Measurements from ENCODE around the gene EPHB1.

The EPHB1 gene

DNA sequence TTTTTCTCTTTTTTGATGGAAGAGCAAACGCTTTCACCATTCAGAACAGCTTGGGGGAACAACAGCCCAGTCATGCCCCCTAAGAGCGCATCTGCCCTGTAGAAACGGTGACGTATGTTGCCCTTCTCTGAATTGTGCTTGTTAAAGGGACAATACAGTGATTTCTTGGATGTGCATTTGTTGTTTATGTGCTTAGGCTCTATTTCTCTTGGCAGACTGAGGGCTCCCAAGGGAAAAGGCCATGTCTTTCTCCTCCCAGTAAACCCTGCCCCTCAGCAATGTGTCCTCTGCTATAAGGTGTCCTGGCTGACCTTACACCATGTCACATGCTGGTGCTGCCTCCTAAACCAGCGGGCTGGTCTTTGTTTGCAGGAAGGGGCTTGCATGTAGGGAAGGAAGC, 346.1 kb downstream of the EPHB1 start:
- ChIA-PET POLR2A (no interaction called here), CTCF (no interaction called here)
- no peak for DNase-seq (ENCODE audit: low read depth, low spot score)
- no peak overlapping the region for H3K4me3 ChIP-seq (ENCODE audit: low read depth, low read length)
- TF ChIP-seq, protein P1, sequence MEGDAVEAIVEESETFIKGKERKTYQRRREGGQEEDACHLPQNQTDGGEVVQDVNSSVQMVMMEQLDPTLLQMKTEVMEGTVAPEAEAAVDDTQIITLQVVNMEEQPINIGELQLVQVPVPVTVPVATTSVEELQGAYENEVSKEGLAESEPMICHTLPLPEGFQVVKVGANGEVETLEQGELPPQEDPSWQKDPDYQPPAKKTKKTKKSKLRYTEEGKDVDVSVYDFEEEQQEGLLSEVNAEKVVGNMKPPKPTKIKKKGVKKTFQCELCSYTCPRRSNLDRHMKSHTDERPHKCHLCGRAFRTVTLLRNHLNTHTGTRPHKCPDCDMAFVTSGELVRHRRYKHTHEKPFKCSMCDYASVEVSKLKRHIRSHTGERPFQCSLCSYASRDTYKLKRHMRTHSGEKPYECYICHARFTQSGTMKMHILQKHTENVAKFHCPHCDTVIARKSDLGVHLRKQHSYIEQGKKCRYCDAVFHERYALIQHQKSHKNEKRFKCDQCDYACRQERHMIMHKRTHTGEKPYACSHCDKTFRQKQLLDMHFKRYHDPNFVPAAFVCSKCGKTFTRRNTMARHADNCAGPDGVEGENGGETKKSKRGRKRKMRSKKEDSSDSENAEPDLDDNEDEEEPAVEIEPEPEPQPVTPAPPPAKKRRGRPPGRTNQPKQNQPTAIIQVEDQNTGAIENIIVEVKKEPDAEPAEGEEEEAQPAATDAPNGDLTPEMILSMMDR (IDR thresholded peaks at IDR 0.05; ENCODE audit: insufficient read depth, low read length, missing control alignments) = no peak

DNA sequence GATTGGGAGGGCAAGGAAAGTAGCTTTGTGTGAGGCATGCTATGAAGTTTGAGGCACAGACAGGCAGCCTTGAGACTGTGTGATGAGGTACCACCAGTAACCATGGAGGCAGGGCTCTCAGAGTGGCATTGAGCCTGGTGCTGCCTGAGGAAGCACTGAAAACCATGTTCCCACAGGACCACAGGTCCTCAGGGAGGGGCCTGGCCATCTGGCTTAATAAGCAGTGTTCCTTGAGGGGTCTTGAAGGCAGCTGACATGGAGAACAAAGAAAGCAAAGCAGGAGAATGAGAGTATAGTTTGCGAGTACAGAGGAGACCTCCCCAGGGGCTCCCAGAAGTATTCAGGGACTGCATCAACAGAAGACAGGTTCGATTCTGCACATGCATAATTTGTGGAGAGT, 346.6 kb downstream of the EPHB1 start:
- CTCF ChIA-PET = no interaction called here
- TF ChIP-seq, protein P1 (IDR thresholded peaks at IDR 0.05; ENCODE audit: insufficient read depth, low read length, missing control alignments) = no peak

DNA sequence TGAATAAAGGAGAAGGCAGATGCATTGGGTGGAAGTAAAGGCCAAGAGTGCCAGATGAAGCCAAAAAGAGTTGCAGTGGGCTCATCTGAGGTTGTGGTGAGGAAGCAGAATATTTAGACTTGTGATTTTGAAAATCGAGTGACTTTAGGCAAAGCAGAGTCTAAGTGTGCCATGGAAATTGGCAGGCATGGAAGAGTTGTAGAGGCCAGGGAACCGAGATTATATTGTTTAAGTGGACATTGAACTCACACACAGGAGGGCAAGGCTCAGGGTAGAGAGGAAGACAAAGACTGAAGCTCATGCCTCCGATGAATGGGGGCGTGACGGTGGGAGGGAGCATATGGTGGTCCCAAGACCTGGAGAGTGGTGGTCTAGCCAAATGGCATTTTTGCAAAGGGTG, 347.5 kb downstream of the EPHB1 start:
- CTCF ChIA-PET = no interaction called here

More for the DNA sequence above, 346.6 kb downstream of the EPHB1 start:
- H3K4me3 ChIP-seq (ENCODE audit: low read depth, low read length) = no peak overlapping the region
- POLR2A ChIA-PET = no interaction called here
- no peak for DNase-seq (ENCODE audit: low read depth, low spot score)

DNA sequence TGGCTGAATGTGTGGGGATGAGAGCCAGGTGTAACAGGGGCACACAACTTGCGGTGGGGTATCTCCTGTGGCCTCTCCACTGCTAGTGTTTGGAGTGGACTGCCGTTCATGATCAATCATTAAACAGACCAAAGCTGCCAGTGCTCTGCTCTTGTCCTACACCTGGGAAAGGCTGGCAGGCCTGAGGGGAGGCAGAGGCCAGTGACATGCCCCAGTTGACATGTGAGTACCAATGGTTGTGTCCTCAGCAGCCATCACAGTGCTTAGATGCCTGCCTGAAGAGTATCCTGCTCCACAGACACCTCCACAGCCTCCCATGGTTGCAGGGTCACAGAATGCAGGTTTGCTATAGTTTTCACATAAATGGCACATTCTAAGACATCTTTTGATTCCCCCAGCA, 348.4 kb downstream of the EPHB1 start:
- TF ChIP-seq, protein P1 (IDR thresholded peaks at IDR 0.05; ENCODE audit: insufficient read depth, low read length, missing control alignments) = no peak
- DNase-seq (ENCODE audit: low read depth, low spot score) = no peak
- ChIA-PET CTCF (no interaction called here), POLR2A (no interaction called here)
- H3K4me3 ChIP-seq (ENCODE audit: low read depth, low read length) = no peak overlapping the region

More for the DNA sequence above, 347.5 kb downstream of the EPHB1 start:
- POLR2A ChIA-PET = no interaction called here
- TF ChIP-seq, protein P1 (IDR thresholded peaks at IDR 0.05; ENCODE audit: insufficient read depth, low read length, missing control alignments) = no peak
- DNase-seq (ENCODE audit: low read depth, low spot score) = no peak
- no peak overlapping the region for H3K4me3 ChIP-seq (ENCODE audit: low read depth, low read length)

DNA sequence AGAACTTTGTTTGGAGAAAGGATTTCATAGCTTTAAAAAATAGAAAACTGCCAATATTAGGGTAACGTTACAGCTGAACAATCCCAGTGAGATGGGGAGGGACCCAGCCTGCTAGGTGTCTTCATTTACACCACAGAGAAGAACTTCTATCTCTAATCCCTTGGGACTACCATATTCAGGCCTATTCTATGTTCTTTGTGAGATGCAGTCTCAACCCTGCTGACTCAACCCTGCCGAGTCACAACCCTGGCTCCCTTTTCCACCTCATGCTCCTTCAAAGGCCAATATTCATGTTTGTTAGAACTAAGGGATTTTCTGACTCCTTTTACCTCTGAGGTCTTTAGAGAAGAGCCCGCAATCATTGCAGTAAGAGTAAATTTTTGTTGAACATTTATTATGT, 350.5 kb downstream of the EPHB1 start:
- POLR2A ChIA-PET = no interaction called here
- H3K4me3 ChIP-seq (ENCODE audit: low read depth, low read length) = no peak overlapping the region
- DNase-seq (ENCODE audit: low read depth, low spot score) = no peak
- CTCF ChIA-PET = no interaction called here
- TF ChIP-seq, protein P1 (IDR thresholded peaks at IDR 0.05; ENCODE audit: insufficient read depth, low read length, missing control alignments) = no peak

DNA sequence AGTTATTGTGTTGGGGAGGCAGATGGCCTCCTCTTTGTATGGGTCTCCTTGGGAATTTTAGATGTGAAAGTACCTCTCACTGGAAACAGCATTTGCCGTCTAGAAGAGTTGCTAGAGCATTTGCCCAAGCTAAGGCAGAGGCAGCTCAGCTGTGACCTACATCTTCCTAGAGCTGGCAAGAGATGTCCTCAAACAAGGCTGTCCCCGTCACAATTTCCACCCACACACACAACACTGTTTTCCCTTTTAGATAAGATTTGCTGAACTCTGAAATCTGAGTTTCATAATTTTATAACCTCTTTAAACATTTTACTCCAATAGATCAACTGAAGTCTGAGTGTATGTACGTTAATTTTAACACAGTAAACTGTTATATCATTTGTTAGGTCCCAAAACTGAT, 352.6 kb downstream of the EPHB1 start:
- POLR2A ChIA-PET = no interaction called here
- CTCF ChIA-PET = no interaction called here
- H3K4me3 ChIP-seq (ENCODE audit: low read depth, low read length) = no peak overlapping the region
- DNase-seq (ENCODE audit: low read depth, low spot score) = no peak
- TF ChIP-seq, protein P1 (IDR thresholded peaks at IDR 0.05; ENCODE audit: insufficient read depth, low read length, missing control alignments) = no peak

Data from AG04449 (cell line).